H9 (cell line): ENCODE results near the gene TRMT2A. TPM values are rescaled to one million over a fixed set of nuclear protein-coding genes. Genes with fewer than 3 reads are reported as not detected.
A peak's percentile ranks its signal among the peaks of the same experiment; 100 is the strongest.

ENCODE experiments used
- DNase-seq: peaks from one replicate; pipeline ENCODE4 v3.0.0-alpha.2; 2017
- H2AFZ ChIP-seq: one replicate; pipeline ENCODE4 v1.6.1; 2013; ENCODE audit warnings: mild to moderate bottlenecking, low read length, control low read depth, moderate library complexity
- H2AK5ac ChIP-seq: 2 replicates; pipeline ENCODE4 v1.6.1; 2013; ENCODE audit warnings: low read length, control low read depth, mixed read lengths; ENCODE audit not compliant: insufficient read length
- H2BK120ac ChIP-seq: one replicate; pipeline ENCODE4 v1.6.1; 2013; ENCODE audit warnings: low read depth, mild to moderate bottlenecking, low read length, control low read depth, inconsistent platforms; ENCODE audit not compliant: poor library complexity, severe bottlenecking
- H2BK12ac ChIP-seq: 2 replicates; pipeline ENCODE4 v1.6.1; 2013; ENCODE audit warnings: low read length, control low read depth, mixed read lengths, low read depth; ENCODE audit not compliant: insufficient read length
- H2BK15ac ChIP-seq: 2 replicates; pipeline ENCODE4 v1.6.1; 2013; ENCODE audit warnings: low read depth, low read length, control low read depth
- H2BK20ac ChIP-seq: one replicate; pipeline ENCODE4 v1.6.1; 2013; ENCODE audit warnings: low read depth, mild to moderate bottlenecking, low read length, control low read depth, inconsistent platforms; ENCODE audit not compliant: poor library complexity, severe bottlenecking
- H2BK5ac ChIP-seq: 2 replicates; pipeline ENCODE4 v1.6.1; 2013; ENCODE audit warnings: low read length, control low read depth, mixed read lengths; ENCODE audit not compliant: insufficient read length
- H3K14ac ChIP-seq: 2 replicates; pipeline ENCODE4 v1.6.1; 2013; ENCODE audit warnings: low read length, control low read depth; ENCODE audit not compliant: insufficient read depth
- H3K18ac ChIP-seq: 2 replicates; pipeline ENCODE4 v1.6.1; 2013; ENCODE audit warnings: low read depth, mild to moderate bottlenecking, mixed read lengths, low read length, control low read depth; ENCODE audit not compliant: insufficient read length
- H3K23ac ChIP-seq: 2 replicates; pipeline ENCODE4 v1.6.1; 2013; ENCODE audit warnings: low read length, control low read depth, mixed read lengths, low read depth; ENCODE audit not compliant: insufficient read length
- H3K23me2 ChIP-seq: 2 replicates; pipeline ENCODE4 v1.6.1; 2013; ENCODE audit warnings: low read depth, mild to moderate bottlenecking, mixed read lengths, low read length, control low read depth; ENCODE audit not compliant: insufficient read length, poor library complexity, severe bottlenecking
- H3K27ac ChIP-seq: 2 replicates; pipeline ENCODE4 v1.5.1; 2013; ENCODE audit warnings: low read length, control low read depth, mixed read lengths, low read depth; ENCODE audit not compliant: insufficient read length
- H3K27me3 ChIP-seq: 2 replicates; pipeline ENCODE4 v1.6.1; 2013; ENCODE audit warnings: low read length, control low read depth, inconsistent platforms; ENCODE audit not compliant: insufficient read depth
- H3K4ac ChIP-seq: 2 replicates; pipeline ENCODE4 v1.6.1; 2013; ENCODE audit warnings: low read depth, mild to moderate bottlenecking, control low read depth, inconsistent platforms, low read length, moderate library complexity
- H3K4me1 ChIP-seq: 2 replicates; pipeline ENCODE4 v1.6.1; 2013; ENCODE audit warnings: low read length, control low read depth, inconsistent platforms; ENCODE audit not compliant: insufficient read depth
- H3K4me2 ChIP-seq: 2 replicates; pipeline ENCODE4 v1.6.1; 2013; ENCODE audit warnings: low read length, control low read depth, mixed read lengths; ENCODE audit not compliant: insufficient read length, insufficient read depth
- H3K56ac ChIP-seq: 2 replicates; pipeline ENCODE4 v1.6.1; 2013; ENCODE audit warnings: low read depth, mild to moderate bottlenecking, mixed read lengths, low read length, control low read depth; ENCODE audit not compliant: insufficient read length
- H3K79me1 ChIP-seq: 2 replicates; pipeline ENCODE4 v1.6.1; 2013; ENCODE audit warnings: low read depth, mild to moderate bottlenecking, moderate library complexity, low read length, control low read depth, inconsistent platforms; ENCODE audit not compliant: insufficient read depth, poor library complexity, severe bottlenecking
- H3K79me2 ChIP-seq: 2 replicates; pipeline ENCODE4 v1.6.1; 2013; ENCODE audit warnings: low read length, control low read depth, inconsistent platforms; ENCODE audit not compliant: insufficient read depth
- H3K9ac ChIP-seq: 2 replicates; pipeline ENCODE4 v1.6.1; 2013; ENCODE audit warnings: low read length, control low read depth, mixed read lengths; ENCODE audit not compliant: insufficient read length; ENCODE audit errors: extremely low read depth
- H3K9me3 ChIP-seq: one replicate; pipeline ENCODE4 v1.6.1; 2013; ENCODE audit warnings: low read depth, low read length, inconsistent platforms; ENCODE audit not compliant: control insufficient read depth
- H3T11ph ChIP-seq: one replicate; pipeline ENCODE4 v1.6.1; 2013; ENCODE audit warnings: mild to moderate bottlenecking, low read length, control low read depth, inconsistent platforms
- H4K20me1 ChIP-seq: one replicate; pipeline ENCODE4 v1.6.1; 2013; ENCODE audit not compliant: control insufficient read depth, insufficient read length, insufficient read depth
- H4K5ac ChIP-seq: 2 replicates; pipeline ENCODE4 v1.6.1; 2013; ENCODE audit warnings: low read depth, mild to moderate bottlenecking, mixed read lengths, low read length, control low read depth; ENCODE audit not compliant: insufficient read length
- H4K8ac ChIP-seq: replicated peaks from 2 replicates; pipeline ENCODE4 v1.6.1; 2013; ENCODE audit warnings: low read length, control low read depth, mixed read lengths, low read depth; ENCODE audit not compliant: insufficient read length
- H4K91ac ChIP-seq: 2 replicates; pipeline ENCODE4 v1.6.1; 2013; ENCODE audit warnings: low read depth, mild to moderate bottlenecking, moderate library complexity, mixed read lengths, low read length, control low read depth; ENCODE audit not compliant: insufficient read length
- H3K27ac Mint-ChIP-seq, 3 experiments: 2 replicates in 2 of 3; 3 replicates in 1 of 3; pipeline ENCODE4 v1.8.0; 2020 to 2021; ENCODE audit warnings: mixed read lengths in 3 of 3, mild to moderate bottlenecking in 1 of 3, moderate library complexity in 1 of 3
- H3K27me3 Mint-ChIP-seq: 2 replicates; pipeline ENCODE4 v1.8.0; 2021; ENCODE audit warnings: low read depth, mild to moderate bottlenecking, moderate library complexity, mixed read lengths
- H3K36me3 Mint-ChIP-seq, 3 experiments: 2 replicates in 2 of 3; 3 replicates in 1 of 3; pipeline ENCODE4 v1.8.0; 2020 to 2021; ENCODE audit warnings: low read depth in 3 of 3, mixed read lengths in 3 of 3; ENCODE audit not compliant: insufficient read depth in 1 of 3
- H3K4me1 Mint-ChIP-seq, 2 experiments: 2 replicates each; pipeline ENCODE4 v1.8.0; 2020; ENCODE audit warnings: mixed read lengths in 2 of 2
- H3K4me3 Mint-ChIP-seq, 2 experiments: 2 replicates in 1 of 2; 3 replicates in 1 of 2; pipeline ENCODE4 v1.8.0; 2020 to 2021; ENCODE audit warnings: mild to moderate bottlenecking in 2 of 2, mixed read lengths in 2 of 2, moderate library complexity in 1 of 2
- H3K9me3 Mint-ChIP-seq, 2 experiments: 2 replicates in 1 of 2; 3 replicates in 1 of 2; pipeline ENCODE4 v1.8.0; 2020; ENCODE audit warnings: mild to moderate bottlenecking in 2 of 2, mixed read lengths in 2 of 2, moderate library complexity in 1 of 2
- WGBS: extraction: QIAGEN DNeasy Blood & Tissue Kit; methylation state at CpG from one replicate; pipeline ENCODE4 v1.1.7; 2013; ENCODE audit warnings: missing lambda C conversion rate, low lambda C conversion rate, mixed read lengths; ENCODE audit not compliant: insufficient read length; ENCODE audit errors: extremely low coverage; 5-methylcytosine and 5-hydroxymethylcytosine counted together
- total RNA-seq: library from RNA; stranded (reverse); gene quantifications from 2 replicates; pipeline ENCODE4 v1.2.1, GENCODE V29; 2021
- TF ChIP-seq, protein P1 (sequence below): fragments of 200-600 bp; sonication (generic); conservative IDR thresholded peaks from 3 replicates; pipeline ENCODE4 v1.8.0; 2021; ENCODE audit warnings: antibody characterized with exemption, mild to moderate bottlenecking

Gene TRMT2A
- total RNA-seq, 1 experiment from 2014 or later, result 58.2 TPM

- Histone ChIP-seq H2BK20ac (no peak overlapping the region), H3K4me1 (no peaks in the 10 kb centered on the region; the same call in 1 of the 2 replicates), H3K14ac (no peak overlapping the region), H2AFZ (no peak overlapping the region), H3K56ac (no peak overlapping the region), H3K9me3 (no peaks in the 10 kb centered on the region), H2AK5ac (no peak overlapping the region), H2BK5ac (no peak overlapping the region), H4K20me1 (no peaks in the 10 kb centered on the region), H4K8ac (no peak overlapping the region), H3K27me3 (no peaks in the 10 kb centered on the region; the same call in 1 of the 2 replicates), H2BK12ac (no peak overlapping the region), H4K91ac (no peak overlapping the region), H2BK15ac (no peak overlapping the region), H2BK120ac (no peak overlapping the region), H3K4me2 (no peak overlapping the region), H3K18ac (no peak overlapping the region), H3K9ac (no peak overlapping the region), H3K23ac (no peak overlapping the region), H4K5ac (no peak overlapping the region), H3T11ph (no peak overlapping the region), H3K23me2 (peaks cover 8% of the 10 kb centered on the region), H3K27ac (no peak overlapping the region), H3K79me2 (peaks cover 13% of the 10 kb centered on the region), H3K79me1 (peaks cover 9% of the 10 kb centered on the region), H3K4ac (no peak overlapping the region)
- H3K9me3 Mint-ChIP-seq, result no peaks in the 10 kb centered on the region
- DNase-seq, result no peak
- peaks cover 7 to 18% of the 10 kb centered on the region in 2 experiments for H3K4me1 Mint-ChIP-seq
- peaks cover 1 to 11% (median 3%) of the 10 kb centered on the region in 3 experiments; a peak in 5 of 7 replicates for H3K36me3 Mint-ChIP-seq
- peak overlapping the region in 1 of 3 experiments; percentile 82; a peak in 3 of 7 replicates for H3K27ac Mint-ChIP-seq
- TF ChIP-seq, protein P1, sequence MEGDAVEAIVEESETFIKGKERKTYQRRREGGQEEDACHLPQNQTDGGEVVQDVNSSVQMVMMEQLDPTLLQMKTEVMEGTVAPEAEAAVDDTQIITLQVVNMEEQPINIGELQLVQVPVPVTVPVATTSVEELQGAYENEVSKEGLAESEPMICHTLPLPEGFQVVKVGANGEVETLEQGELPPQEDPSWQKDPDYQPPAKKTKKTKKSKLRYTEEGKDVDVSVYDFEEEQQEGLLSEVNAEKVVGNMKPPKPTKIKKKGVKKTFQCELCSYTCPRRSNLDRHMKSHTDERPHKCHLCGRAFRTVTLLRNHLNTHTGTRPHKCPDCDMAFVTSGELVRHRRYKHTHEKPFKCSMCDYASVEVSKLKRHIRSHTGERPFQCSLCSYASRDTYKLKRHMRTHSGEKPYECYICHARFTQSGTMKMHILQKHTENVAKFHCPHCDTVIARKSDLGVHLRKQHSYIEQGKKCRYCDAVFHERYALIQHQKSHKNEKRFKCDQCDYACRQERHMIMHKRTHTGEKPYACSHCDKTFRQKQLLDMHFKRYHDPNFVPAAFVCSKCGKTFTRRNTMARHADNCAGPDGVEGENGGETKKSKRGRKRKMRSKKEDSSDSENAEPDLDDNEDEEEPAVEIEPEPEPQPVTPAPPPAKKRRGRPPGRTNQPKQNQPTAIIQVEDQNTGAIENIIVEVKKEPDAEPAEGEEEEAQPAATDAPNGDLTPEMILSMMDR, result no peak
- H3K4me3 Mint-ChIP-seq, result no peak overlapping the region
- peaks cover 7% of the 10 kb centered on the region for H3K27me3 Mint-ChIP-seq
- WGBS, result no CpG with 5 or more reads among the region's 6 CpGs
Measured at GRCh38 chr22:20076627-20077172, 40.3 kb downstream of the TRMT2A start.
